Measurements from ENCODE around the gene PYDC1.

PYDC1 gene

DNA sequence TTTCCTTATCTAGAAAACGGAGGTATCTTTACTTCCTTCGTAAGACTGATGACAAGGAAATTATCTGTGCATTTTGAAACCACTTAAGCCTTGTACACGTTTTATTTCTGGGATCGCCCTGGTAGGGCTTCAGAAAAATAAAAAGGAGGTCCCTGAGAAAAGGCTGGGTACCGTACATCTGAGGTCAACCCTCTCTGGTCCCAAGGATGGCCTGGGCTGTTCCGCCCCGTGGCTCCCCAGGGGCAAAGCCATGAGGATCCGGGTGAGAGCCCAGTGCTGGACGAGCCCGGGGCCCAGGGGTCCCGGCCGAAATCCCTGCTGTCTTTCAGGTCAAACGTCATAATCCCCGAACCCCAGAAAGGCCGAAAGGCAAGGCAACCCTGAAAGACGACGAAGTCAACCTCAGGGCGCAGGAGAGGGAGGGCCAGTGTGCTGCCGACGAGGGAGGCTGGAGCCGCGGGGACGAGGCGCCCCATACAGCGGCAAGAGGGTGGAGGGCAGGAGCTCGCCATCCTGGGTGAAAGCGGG is 37.7 kb downstream of the PYDC1 start:
- DNase-seq = peak in 1 of 3 experiments; percentile 43

DNA sequence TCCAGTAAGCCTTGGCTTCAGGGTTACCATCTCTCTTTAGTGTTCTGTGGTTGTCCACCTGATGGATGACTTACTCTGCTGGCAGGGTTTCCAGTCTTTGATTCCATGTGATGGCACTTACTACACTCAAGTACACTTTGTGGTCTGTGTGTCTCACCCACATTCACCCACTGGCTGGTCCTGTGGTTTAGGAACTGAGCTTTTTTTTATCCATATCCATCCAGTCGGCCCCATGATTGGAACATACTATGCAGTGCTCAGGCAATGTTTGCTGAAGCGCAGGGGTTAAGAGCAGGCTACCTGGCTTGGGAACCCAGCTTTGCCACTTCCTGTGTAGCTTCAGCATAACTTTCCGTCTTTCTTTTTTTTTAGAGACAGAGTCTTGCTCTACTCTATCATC is 39.8 kb downstream of the PYDC1 start:
- DNase-seq = peak in 1 of 3 experiments; percentile 79

GRCh38 chr16:31170048-31170447 is 46.9 kb downstream of the PYDC1 start:
- DNase-seq = peak in 2 of 3 experiments; percentile 54 to 87

DNA sequence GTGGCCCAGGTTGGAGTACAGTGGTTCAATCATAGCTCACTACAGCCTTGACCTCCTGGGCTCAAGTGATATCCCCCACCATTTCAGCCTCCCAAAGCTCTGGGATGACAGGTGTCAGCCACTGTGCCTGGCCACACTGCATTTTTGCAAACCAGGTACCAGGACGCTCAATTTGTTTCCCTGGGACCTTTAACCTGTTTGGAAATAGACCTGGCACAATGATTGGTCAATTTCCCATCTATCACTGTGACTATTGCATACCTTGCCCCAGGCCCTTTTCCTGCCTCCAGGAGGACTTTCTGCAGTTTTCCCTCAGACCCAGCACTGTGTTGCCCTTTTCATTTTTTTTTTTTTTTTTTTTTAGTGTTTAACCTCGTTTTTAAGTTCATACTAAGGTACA is 48.1 kb downstream of the PYDC1 start:
- no peak for DNase-seq

- DNase-seq = no peak
Measured at GRCh38 chr16:31167315-31167714, 49.6 kb downstream of the PYDC1 start.

Data from NCI-H1417 (cell line).